ENCODE measurements around the gene ABI3.
"Not testable (repeated sequence)": the region's sequence is repeated elsewhere in the genome, so short reads cannot be mapped to it uniquely, and the experiment has no call there.

- TF ChIP-seq CTCF (conservative IDR thresholded peaks at IDR 0.05; ENCODE audit: low read depth, low read length); EZH2phosphoT487 (IDR thresholded peaks at IDR 0.05; ENCODE audit: borderline replicate concordance, low read length): not testable (repeated sequence)
These were observed 39.8 kb upstream of the ABI3 start for GRCh38 chr17:49170711-49171110.

Measured in PC-3 (cell line).